H1 (cell line): Measurements from ENCODE around the gene CAMK2N2. TPM values are rescaled to one million over a fixed set of nuclear protein-coding genes. Genes with fewer than 3 reads are reported as not detected.

Source experiments
- CTCF ChIA-PET: fragments of 300-600 bp; sonication (Branson Sonifier 250); formaldehyde crosslinking; loops from one replicate; lab custom pipeline; 2021; ENCODE audit not compliant: partially characterized antibody; lab: Charles Lee
- POLR2A ChIA-PET: fragments of 300-600 bp; sonication (Branson Sonifier 250); formaldehyde crosslinking; loops from one replicate; lab custom pipeline; 2021; ENCODE audit warnings: inconsistent platforms; ENCODE audit not compliant: partially characterized antibody; lab: Charles Lee
- DNase-seq, 2 experiments: peaks; one replicate each; pipeline versions ENCODE4 v3.0.0 to v3.0.0-alpha.2; 2010 to 2022; ENCODE audit warnings: low spot score in 2 of 2, low read depth in 1 of 2, mixed read lengths in 1 of 2
- FAIRE-seq: peaks from 2 replicates; lab custom pipeline; 2011; peaks lifted over from hg19 to GRCh38; lab: Jason Lieb, UNC
- H2AFZ ChIP-seq: 2 replicates; pipeline ENCODE4 v1.8.1; 2012; ENCODE audit warnings: low read length, inconsistent platforms
- H2AK5ac ChIP-seq: 2 replicates; pipeline ENCODE4 v1.6.1; 2013; ENCODE audit warnings: low read depth, low read length
- H2BK120ac ChIP-seq: replicated peaks from 2 replicates; pipeline ENCODE3; 2013; ENCODE audit warnings: low read depth, low read length, inconsistent platforms
- H2BK12ac ChIP-seq: 2 replicates; pipeline ENCODE4 v1.6.1; 2013; ENCODE audit warnings: low read depth, low read length
- H2BK15ac ChIP-seq: 2 replicates; pipeline ENCODE4 v1.6.1; 2013; ENCODE audit warnings: low read length
- H2BK20ac ChIP-seq: 2 replicates; pipeline ENCODE4 v1.6.1; 2013; ENCODE audit warnings: low read length
- H2BK5ac ChIP-seq: 2 replicates; pipeline ENCODE4 v1.6.1; 2013; ENCODE audit warnings: low read depth, low read length
- H3K14ac ChIP-seq: 2 replicates; pipeline ENCODE4 v1.6.1; 2013; ENCODE audit warnings: inconsistent platforms; ENCODE audit not compliant: insufficient read length
- H3K18ac ChIP-seq: 2 replicates; pipeline ENCODE4 v1.6.1; 2013; ENCODE audit warnings: low read length; ENCODE audit errors: extremely low read depth
- H3K23ac ChIP-seq: 2 replicates; pipeline ENCODE4 v1.6.1; 2013; ENCODE audit warnings: inconsistent platforms; ENCODE audit not compliant: insufficient read length
- H3K23me2 ChIP-seq: 2 replicates; pipeline ENCODE4 v1.6.1; 2013; ENCODE audit warnings: low read depth, low read length
- H3K27ac ChIP-seq: 2 replicates; pipeline ENCODE4 v1.6.1; 2011; ENCODE audit warnings: low read depth, low read length, inconsistent platforms
- H3K27me3 ChIP-seq, 4 experiments: replicated peaks in 1 of 4; 1 replicate in 1 of 4; 2 replicates in 3 of 4; pipeline versions ENCODE4 v1.6.1 to v1.8.1; 2011 to 2013; ENCODE audit warnings: low read length in 3 of 4, mild to moderate bottlenecking in 3 of 4, inconsistent platforms in 2 of 4, mixed read lengths in 2 of 4, moderate library complexity in 1 of 4; ENCODE audit not compliant: control insufficient read depth in 3 of 4, insufficient read depth in 3 of 4; ENCODE audit errors: extremely low read depth in 1 of 4
- H3K36me3 ChIP-seq, 4 experiments: 2 replicates each; pipeline versions ENCODE4 v1.6.1 to v1.8.1; 2011 to 2013; ENCODE audit warnings: mild to moderate bottlenecking in 4 of 4, low read length in 3 of 4, moderate library complexity in 2 of 4, control low read depth in 1 of 4, inconsistent platforms in 1 of 4; ENCODE audit not compliant: insufficient read depth in 4 of 4, control insufficient read depth in 2 of 4
- H3K4ac ChIP-seq: replicated peaks from 2 replicates; pipeline ENCODE3; 2013; ENCODE audit warnings: low read length, low read depth, mixed read lengths, inconsistent platforms; ENCODE audit not compliant: insufficient read length
- H3K4me1 ChIP-seq, 4 experiments: replicated peaks in 1 of 4; 1 replicate in 1 of 4; 2 replicates in 3 of 4; pipeline versions ENCODE4 v1.6.1 to v1.8.1; 2011 to 2013; ENCODE audit warnings: low read length in 3 of 4, inconsistent platforms in 2 of 4, mixed read lengths in 1 of 4; ENCODE audit not compliant: insufficient read depth in 4 of 4, control insufficient read depth in 3 of 4
- H3K4me2 ChIP-seq, 2 experiments: 2 replicates each; pipeline versions ENCODE4 v1.6.1 to v1.8.1; 2011 to 2013; ENCODE audit warnings: low read depth in 2 of 2, low read length in 2 of 2, control low read depth in 1 of 2, inconsistent platforms in 1 of 2, mild to moderate bottlenecking in 1 of 2; ENCODE audit not compliant: insufficient read depth in 1 of 2
- H3K4me3 ChIP-seq, 4 experiments: fragments of 200-600, 300-600 bp in 1 of 4; sonication (generic), shearing (Covaris generic), sonication (Bioruptor Twin) in 1 of 4; 2 replicates each; pipeline versions ENCODE4 v1.5.1 to v1.8.1; 2011 to 2016; ENCODE audit warnings: low read length in 4 of 4, low read depth in 3 of 4, control low read depth in 2 of 4, inconsistent platforms in 2 of 4, mild to moderate bottlenecking in 2 of 4, mixed read lengths in 1 of 4, moderate library complexity in 1 of 4; ENCODE audit not compliant: insufficient read depth in 2 of 4; ENCODE audit errors: extremely low read depth in 1 of 4
- H3K56ac ChIP-seq: replicated peaks from 2 replicates; pipeline ENCODE3; 2013; ENCODE audit warnings: low read depth, mild to moderate bottlenecking, mixed read lengths, low read length, inconsistent platforms; ENCODE audit not compliant: insufficient read length
- H3K79me1 ChIP-seq: 2 replicates; pipeline ENCODE4 v1.6.1; 2013; ENCODE audit warnings: low read depth, low read length, control low read depth
- H3K79me2 ChIP-seq, 2 experiments: 2 replicates each; pipeline versions ENCODE4 v1.6.1 to v1.8.1; 2012 to 2013; ENCODE audit warnings: low read length in 2 of 2, mild to moderate bottlenecking in 2 of 2, inconsistent platforms in 1 of 2; ENCODE audit not compliant: insufficient read depth in 2 of 2, control insufficient read depth in 1 of 2
- H3K9ac ChIP-seq, 4 experiments: replicated peaks in 1 of 4; 1 replicate in 1 of 4; 2 replicates in 3 of 4; pipeline versions ENCODE4 v1.6.1 to v1.8.1; 2011 to 2013; ENCODE audit warnings: low read depth in 3 of 4, low read length in 3 of 4, control low read depth in 2 of 4, mild to moderate bottlenecking in 2 of 4, moderate library complexity in 2 of 4, inconsistent platforms in 1 of 4; ENCODE audit errors: extremely low read depth in 1 of 4
- H3K9me3 ChIP-seq, 2 experiments: 2 replicates each; pipeline versions ENCODE4 v1.6.1 to v1.8.1; 2012 to 2013; ENCODE audit warnings: mild to moderate bottlenecking in 2 of 2, moderate library complexity in 2 of 2, control low read depth in 1 of 2, inconsistent platforms in 1 of 2, low read depth in 1 of 2, low read length in 1 of 2, mixed read lengths in 1 of 2; ENCODE audit not compliant: insufficient read depth in 2 of 2
- H4K20me1 ChIP-seq, 2 experiments: replicated peaks in 1 of 2; 2 replicates each; pipeline versions ENCODE3 to v1.8.1; 2011 to 2013; ENCODE audit warnings: inconsistent platforms in 2 of 2, low read length in 2 of 2, mild to moderate bottlenecking in 1 of 2; ENCODE audit not compliant: insufficient read depth in 2 of 2, control insufficient read depth in 1 of 2
- H4K5ac ChIP-seq: 2 replicates; pipeline ENCODE4 v1.6.1; 2013; ENCODE audit warnings: low read length, low read depth, mixed read lengths, inconsistent platforms; ENCODE audit not compliant: insufficient read length
- H4K8ac ChIP-seq: 2 replicates; pipeline ENCODE4 v1.8.0; 2013; ENCODE audit warnings: mild to moderate bottlenecking, moderate library complexity, low read length, inconsistent platforms; ENCODE audit not compliant: insufficient read depth; ENCODE audit errors: extremely low read depth
- H4K91ac ChIP-seq: replicated peaks from 2 replicates; pipeline ENCODE3; 2013; ENCODE audit warnings: low read length, mixed read lengths, inconsistent platforms; ENCODE audit not compliant: insufficient read length
- CTBP2 ChIP-seq: IDR thresholded peaks from 2 replicates; pipeline ENCODE4 v1.7.0; 2011; ENCODE audit warnings: borderline replicate concordance, mild to moderate bottlenecking, moderate library complexity, mixed read lengths, low read length; ENCODE audit not compliant: insufficient read depth, insufficient read length
- EGR1 ChIP-seq: IDR thresholded peaks from 2 replicates; pipeline ENCODE4 v1.6.1; 2011; ENCODE audit warnings: low read depth, low read length, borderline replicate concordance
- WGBS, 2 experiments: shearing (Covaris generic) in 1 of 2; methylation state at CpG; one replicate each; pipeline versions ENCODE4 v1.1.6 to v1.1.7; 2013 to 2015; ENCODE audit warnings: low lambda C conversion rate in 2 of 2, mixed read lengths in 2 of 2, inconsistent platforms in 1 of 2, low coverage in 1 of 2, missing lambda C conversion rate in 1 of 2; ENCODE audit not compliant: insufficient replicate concordance in 2 of 2, insufficient coverage in 1 of 2, insufficient read length in 1 of 2; ENCODE audit errors: extremely low coverage in 1 of 2, missing lambda C conversion rate in 1 of 2; 5-methylcytosine and 5-hydroxymethylcytosine counted together
- long read RNA-seq, 2 experiments: library from RNA in 1 of 2; library from capped mRNA in 1 of 2; stranded (forward); transcript quantifications; one replicate each; pipeline ENCODE4 v2.0.0, GENCODE V29; 2021; ENCODE audit warnings: inconsistent platforms in 1 of 2
- polyA minus RNA-seq, 3 experiments: library from RNA; depleted of rRNA, polyadenylated mRNA; stranded (reverse); fragments of >200 nt; gene quantifications; 1 replicate in 2 of 3; 2 replicates in 1 of 3; pipeline ENCODE4 v1.2.3, GENCODE V29; 2011
- polyA plus RNA-seq, 7 experiments: library from polyadenylated mRNA; depleted of rRNA in 3 of 7; stranded (reverse) in 5 of 7; unstranded in 2 of 7; fragments of >200 nt in 5 of 7; fragments of 200-250 nt in 2 of 7; gene quantifications; 1 replicate in 5 of 7; 2 replicates in 1 of 7; 4 replicates in 1 of 7; pipeline versions ENCODE4 v1.2.1 to v1.2.3, GENCODE V29; 2011 to 2013; ENCODE audit warnings: missing spikeins in 2 of 7, mixed read lengths in 2 of 7
- total RNA-seq: library from RNA; stranded (reverse); fragmentation: NEBNext Ultra II Directional; extraction: Animal tissue kit (Norgen Biotek cat#: 25700); gene quantifications from 2 replicates; pipeline ENCODE4 v1.2.1, GENCODE V29; 2021

CAMK2N2 gene
- total RNA-seq = 16.9 and 17.7 TPM in 2 replicates
- polyA plus RNA-seq (2011; rRNA removed) = 4.0 and 6.1 TPM in 2 replicates
- polyA plus RNA-seq (2011; cell fraction: cytosol; rRNA removed) = 1.9 TPM
- 5.2 TPM for polyA plus RNA-seq (2011; cell fraction: nucleus; rRNA removed)
- 7.8 to 12.7 TPM (median 9.4 TPM) in 4 replicates for polyA plus RNA-seq (2012, experiment 1 of 2)
- 8.9 TPM for polyA plus RNA-seq (2012, experiment 2 of 2)
- 11.5 TPM for polyA plus RNA-seq (2013, experiment 1 of 2)
- 11.3 TPM for polyA plus RNA-seq (2013, experiment 2 of 2)
- polyA minus RNA-seq (2011; rRNA and poly(A)+ RNA removed) = 1.9 and 2.3 TPM in 2 replicates
- polyA minus RNA-seq (2011; cell fraction: cytosol; rRNA and poly(A)+ RNA removed) = 3.6 TPM
- 1.7 TPM for polyA minus RNA-seq (2011; cell fraction: nucleus; rRNA and poly(A)+ RNA removed)
- long read RNA-seq, experiment 1, transcript CAMK2N2-201 (2 exons, 1,362 nt) = major isoform, 17 of 34 reads
- long read RNA-seq, experiment 1, partial matches to known transcripts = 17 of 34 reads
- long read RNA-seq, experiment 1, other reads (novel, unspliced or antisense) = 0 of 34 reads
- long read RNA-seq, experiment 2 = 0 reads

DNA sequence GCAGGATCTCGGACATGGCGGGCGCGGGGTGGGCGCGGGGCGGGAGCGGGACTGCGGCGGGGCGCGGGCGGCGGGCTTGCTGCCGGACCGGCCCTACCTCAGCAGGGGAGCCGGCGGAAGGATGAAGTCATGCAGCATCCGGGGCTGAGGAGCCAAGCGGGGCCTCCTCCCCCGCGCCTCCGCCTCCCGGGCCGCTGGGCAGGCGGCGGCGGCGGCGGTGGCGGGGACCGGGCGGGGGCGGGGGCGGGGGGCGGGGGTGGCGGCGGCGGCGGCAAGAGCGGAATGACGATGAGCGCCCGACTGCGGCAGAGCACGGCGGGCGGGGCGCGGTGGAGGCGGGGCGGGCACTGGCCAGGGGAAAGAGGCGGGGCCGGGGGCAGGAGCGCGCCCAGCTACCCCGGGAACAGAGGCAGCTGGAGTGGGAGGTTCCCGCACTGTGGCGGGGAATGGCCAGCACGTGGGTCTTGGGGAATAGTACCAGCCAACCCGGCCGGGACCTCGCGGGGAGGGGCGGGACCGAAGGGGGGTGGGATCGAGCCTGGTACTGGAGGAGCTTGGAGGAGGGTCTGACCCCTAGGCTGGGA lies at the start of gene CAMK2N2:
TSS of gene CAMK2N2 (minus strand) at position 284 of the 584 bp plus-strand sequence. CDS start at position 16, 268 bp downstream.
- WGBS, 2 experiments = 0% methylated on average over 5 of the region's 67 CpGs; no CpG with 5 or more reads in 1 of the 2 experiments
- Histone ChIP-seq H2BK12ac (peak within 1 kb of the TSS; percentile 39; the same call in 1 of the 2 replicates), H3K9me3 (no peaks in the 10 kb centered on the region), H3K79me1 (no peaks in the 10 kb centered on the region), H2BK15ac (0 out of 2 replicates have a peak within 1 kb of the TSS, but pooled peaks have one; percentile 72), H3K23ac (no peak within 1 kb of the TSS), H3K14ac (no peak within 1 kb of the TSS), H3K9ac (peak within 1 kb of the TSS in 3 of 4 experiments; percentile 45 to 62 (median 55); a peak in 4 of 7 replicates), H2BK20ac (no peak within 1 kb of the TSS), H3K4me1 (peaks cover 0 to 17% (median 8%) of the 10 kb centered on the region in 4 experiments; a peak in 4 of 7 replicates), H3K27me3 (peaks cover 7 to 50% (median 38%) of the 10 kb centered on the region in 4 experiments), H3K4me2 (peak within 1 kb of the TSS; percentile 89 to 100), H3K23me2 (peaks cover 22% of the 10 kb centered on the region), H3K4ac (no peak within 1 kb of the TSS), H3K56ac (no peak within 1 kb of the TSS), H4K20me1 (peaks cover 13 to 19% of the 10 kb centered on the region in 2 experiments), H3K27ac (no peak within 1 kb of the TSS), H3K36me3 (no peaks in the 10 kb centered on the region), H2BK5ac (peak within 1 kb of the TSS; percentile 52; the same call in 1 of the 2 replicates), H3K18ac (peak within 1 kb of the TSS; percentile 60), H3K79me2 (no peaks in the 10 kb centered on the region), H2AK5ac (no peak within 1 kb of the TSS), H4K8ac (peak within 1 kb of the TSS; percentile 38; the same call in 1 of the 2 replicates), H3K4me3 (peak within 1 kb of the TSS; percentile 36 to 84 (median 74)), H4K5ac (no peak within 1 kb of the TSS), H2AFZ (peak within 1 kb of the TSS; percentile 95), H2BK120ac (no peak within 1 kb of the TSS), H4K91ac (peak within 1 kb of the TSS; percentile 66)
- TF ChIP-seq CTBP2 (no peak), EGR1 (peak; percentile 15; the same call in 1 of the 2 replicates)
- ChIA-PET CTCF (interaction anchor here (1.0 to 14.0 kb wide), 8 partner anchors 11 to 39 kb away, joined by 3 to 136 read pairs (median 6); partner anchors contain the start of genes EEF1AKMT4 and VWA5B2), POLR2A (interaction anchor here (0.6 to 3.1 kb wide), 8 partner anchors 12 to 127 kb away, joined by 3 to 9 read pairs (median 6); partner anchors contain the start of genes ABCF3, EEF1AKMT4, EIF2B5 and FAM131A)
- FAIRE-seq (no peak), DNase-seq (peak in 1 of 2 experiments; percentile 88)
